Astrocyte (in vitro differentiated cells and primary cell): ENCODE measurements around the gene ITPRIPL2. TPM values are rescaled to one million over a fixed set of nuclear protein-coding genes. Genes with fewer than 3 reads are reported as not detected.

Experiments used
- DNase-seq: peaks from one replicate; pipeline ENCODE4 v3.0.0-alpha.2; 2010; ENCODE audit warnings: low read depth
- FAIRE-seq: peaks from 2 replicates; lab custom pipeline; 2011; peaks lifted over from hg19 to GRCh38; lab: Jason Lieb, UNC
- H2AFZ ChIP-seq: 2 replicates; pipeline ENCODE4 v1.6.0; 2012; ENCODE audit warnings: low read depth, low read length, inconsistent platforms
- H3K27ac ChIP-seq: 2 replicates; pipeline ENCODE4 v1.5.1; 2011; ENCODE audit warnings: low read depth, low read length, inconsistent platforms
- H3K27me3 ChIP-seq: 2 replicates; pipeline ENCODE4 v1.6.0; 2011; ENCODE audit warnings: low read length, inconsistent platforms; ENCODE audit not compliant: insufficient read depth
- H3K36me3 ChIP-seq: 2 replicates; pipeline ENCODE4 v1.5.1; 2011; ENCODE audit warnings: low read length, inconsistent platforms; ENCODE audit not compliant: insufficient read depth
- H3K4me1 ChIP-seq: 2 replicates; pipeline ENCODE4 v1.5.1; 2011; ENCODE audit warnings: low read length, inconsistent platforms; ENCODE audit not compliant: insufficient read depth
- H3K4me2 ChIP-seq: 2 replicates; pipeline ENCODE4 v1.6.0; 2012; ENCODE audit warnings: low read length, inconsistent platforms
- H3K4me3 ChIP-seq: 2 replicates; pipeline ENCODE4 v1.5.1; 2011; ENCODE audit warnings: low read depth, mild to moderate bottlenecking, low read length, inconsistent platforms; ENCODE audit not compliant: insufficient read depth
- H3K79me2 ChIP-seq: 2 replicates; pipeline ENCODE4 v1.6.0; 2012; ENCODE audit warnings: mild to moderate bottlenecking, low read length, inconsistent platforms; ENCODE audit not compliant: insufficient read depth
- H3K9ac ChIP-seq: 2 replicates; pipeline ENCODE4 v1.6.0; 2012; ENCODE audit warnings: mild to moderate bottlenecking, low read length, inconsistent platforms
- H3K9me3 ChIP-seq: 2 replicates; pipeline ENCODE4 v1.5.1; 2012; ENCODE audit warnings: low read depth, mild to moderate bottlenecking, low read length, inconsistent platforms; ENCODE audit not compliant: insufficient read depth
- H4K20me1 ChIP-seq: 2 replicates; pipeline ENCODE4 v1.6.0; 2012; ENCODE audit warnings: low read length, inconsistent platforms; ENCODE audit not compliant: insufficient read depth
- H3K27ac Mint-ChIP-seq: one replicate; pipeline ENCODE4 v1.8.0; 2021; ENCODE audit warnings: mild to moderate bottlenecking, mixed read lengths; ENCODE audit not compliant: unreplicated experiment
- H3K27me3 Mint-ChIP-seq: one replicate; pipeline ENCODE4 v1.8.0; 2021; ENCODE audit warnings: low read depth, mixed read lengths; ENCODE audit not compliant: unreplicated experiment
- H3K36me3 Mint-ChIP-seq: one replicate; pipeline ENCODE4 v1.8.0; 2021; ENCODE audit warnings: low read depth, mixed read lengths; ENCODE audit not compliant: unreplicated experiment
- H3K4me1 Mint-ChIP-seq: one replicate; pipeline ENCODE4 v1.8.0; 2021; ENCODE audit warnings: low read depth, mixed read lengths; ENCODE audit not compliant: unreplicated experiment
- H3K4me3 Mint-ChIP-seq: one replicate; pipeline ENCODE4 v1.8.0; 2021; ENCODE audit warnings: mild to moderate bottlenecking, moderate library complexity, mixed read lengths; ENCODE audit not compliant: unreplicated experiment
- H3K9me3 Mint-ChIP-seq: one replicate; pipeline ENCODE4 v1.8.0; 2021; ENCODE audit warnings: mild to moderate bottlenecking, mixed read lengths; ENCODE audit not compliant: unreplicated experiment
- CTCF ChIP-seq: IDR thresholded peaks from 2 replicates; pipeline ENCODE4 v1.5.1; 2011; ENCODE audit warnings: low read depth, mild to moderate bottlenecking, inconsistent platforms, low read length, moderate library complexity; ENCODE audit not compliant: insufficient read depth
- EZH2 ChIP-seq: IDR thresholded peaks from 2 replicates; pipeline ENCODE4 v1.6.1; 2012; ENCODE audit warnings: mild to moderate bottlenecking, low read length, inconsistent platforms; ENCODE audit not compliant: insufficient read depth
- total RNA-seq: library from RNA; stranded (reverse); gene quantifications from 2 replicates; pipeline ENCODE4 v1.2.1, GENCODE V29; 2021

Gene ITPRIPL2
- total RNA-seq, 1 donor from 2014 or later: 47.8 TPM

GRCh38 chr16:19086322-19087199 is 27.2 kb upstream of the ITPRIPL2 start:
- H3K4me3 Mint-ChIP-seq: no peak overlapping the region
- peak overlapping the region; percentile 84 for H3K4me2 ChIP-seq

GRCh38 chr16:19088341-19088916 is 25.3 kb upstream of the ITPRIPL2 start:
- H3K27ac ChIP-seq: no peak overlapping the region
- no peaks in the 10 kb centered on the region for H3K4me1 Mint-ChIP-seq
- H3K4me2 ChIP-seq: no peak overlapping the region
- no peaks in the 10 kb centered on the region for H3K79me2 ChIP-seq
- DNase-seq (no peak), FAIRE-seq (no peak)
- no peak overlapping the region for H3K4me3 Mint-ChIP-seq
- no peaks in the 10 kb centered on the region for H3K9me3 ChIP-seq
- no peaks in the 10 kb centered on the region for H3K9me3 Mint-ChIP-seq
- peaks cover 3% of the 10 kb centered on the region for H3K27me3 Mint-ChIP-seq
- no peak overlapping the region for H3K27ac Mint-ChIP-seq
- TF ChIP-seq CTCF: no peak
- no peak for TF ChIP-seq EZH2
- H3K4me1 ChIP-seq: peaks cover 10% of the 10 kb centered on the region
- no peak overlapping the region for H2AFZ ChIP-seq
- H3K36me3 Mint-ChIP-seq: peaks cover 1% of the 10 kb centered on the region
- no peaks in the 10 kb centered on the region for H3K27me3 ChIP-seq
- no peak overlapping the region for H3K9ac ChIP-seq
- no peaks in the 10 kb centered on the region for H3K36me3 ChIP-seq
- no peaks in the 10 kb centered on the region for H4K20me1 ChIP-seq
- no peak overlapping the region for H3K4me3 ChIP-seq

More at GRCh38 chr16:19086322-19087199, 27.2 kb upstream of the ITPRIPL2 start:
- H3K27ac ChIP-seq: peak overlapping the region; percentile 21
- Mint-ChIP-seq H3K4me1 (no peaks in the 10 kb centered on the region), H3K36me3 (peaks cover 3% of the 10 kb centered on the region), H3K9me3 (no peaks in the 10 kb centered on the region), H3K27me3 (peaks cover 3% of the 10 kb centered on the region), H3K27ac (no peak overlapping the region)
- H3K9ac ChIP-seq: peak overlapping the region; percentile 77
- no peaks in the 10 kb centered on the region for H3K36me3 ChIP-seq
- H2AFZ ChIP-seq: peak overlapping the region; percentile 86
- H3K79me2 ChIP-seq: no peaks in the 10 kb centered on the region
- no peaks in the 10 kb centered on the region for H3K27me3 ChIP-seq
- FAIRE-seq (no peak), DNase-seq (peak; percentile 50)
- peaks cover under 1% of the 10 kb centered on the region for H3K4me1 ChIP-seq
- TF ChIP-seq EZH2 (no peak), CTCF (peak; percentile 85)
- H3K9me3 ChIP-seq: no peaks in the 10 kb centered on the region
- H4K20me1 ChIP-seq: no peaks in the 10 kb centered on the region
- peak overlapping the region; percentile 48 for H3K4me3 ChIP-seq
